Astrocyte (in vitro differentiated cells and primary cell): ENCODE results near the gene ADAMTS19. TPM values are rescaled to one million over a fixed set of nuclear protein-coding genes. Genes with fewer than 3 reads are reported as not detected.
"Not testable (repeated sequence)": the region's sequence is repeated elsewhere in the genome, so short reads cannot be mapped to it uniquely, and the experiment has no call there.

Experiments used
- DNase-seq: peaks from one replicate; pipeline ENCODE4 v3.0.0-alpha.2; 2010; ENCODE audit warnings: low read depth
- FAIRE-seq: peaks from 2 replicates; lab custom pipeline; 2011; peaks lifted over from hg19 to GRCh38; lab: Jason Lieb, UNC
- H2AFZ ChIP-seq: 2 replicates; pipeline ENCODE4 v1.6.0; 2012; ENCODE audit warnings: low read depth, low read length, inconsistent platforms
- H3K27ac ChIP-seq: 2 replicates; pipeline ENCODE4 v1.5.1; 2011; ENCODE audit warnings: low read depth, low read length, inconsistent platforms
- H3K27me3 ChIP-seq: 2 replicates; pipeline ENCODE4 v1.6.0; 2011; ENCODE audit warnings: low read length, inconsistent platforms; ENCODE audit not compliant: insufficient read depth
- H3K36me3 ChIP-seq: 2 replicates; pipeline ENCODE4 v1.5.1; 2011; ENCODE audit warnings: low read length, inconsistent platforms; ENCODE audit not compliant: insufficient read depth
- H3K4me1 ChIP-seq: 2 replicates; pipeline ENCODE4 v1.5.1; 2011; ENCODE audit warnings: low read length, inconsistent platforms; ENCODE audit not compliant: insufficient read depth
- H3K4me2 ChIP-seq: 2 replicates; pipeline ENCODE4 v1.6.0; 2012; ENCODE audit warnings: low read length, inconsistent platforms
- H3K4me3 ChIP-seq: 2 replicates; pipeline ENCODE4 v1.5.1; 2011; ENCODE audit warnings: low read depth, mild to moderate bottlenecking, low read length, inconsistent platforms; ENCODE audit not compliant: insufficient read depth
- H3K79me2 ChIP-seq: 2 replicates; pipeline ENCODE4 v1.6.0; 2012; ENCODE audit warnings: mild to moderate bottlenecking, low read length, inconsistent platforms; ENCODE audit not compliant: insufficient read depth
- H3K9ac ChIP-seq: 2 replicates; pipeline ENCODE4 v1.6.0; 2012; ENCODE audit warnings: mild to moderate bottlenecking, low read length, inconsistent platforms
- H3K9me3 ChIP-seq: 2 replicates; pipeline ENCODE4 v1.5.1; 2012; ENCODE audit warnings: low read depth, mild to moderate bottlenecking, low read length, inconsistent platforms; ENCODE audit not compliant: insufficient read depth
- H4K20me1 ChIP-seq: 2 replicates; pipeline ENCODE4 v1.6.0; 2012; ENCODE audit warnings: low read length, inconsistent platforms; ENCODE audit not compliant: insufficient read depth
- H3K27ac Mint-ChIP-seq: one replicate; pipeline ENCODE4 v1.8.0; 2021; ENCODE audit warnings: mild to moderate bottlenecking, mixed read lengths; ENCODE audit not compliant: unreplicated experiment
- H3K27me3 Mint-ChIP-seq: one replicate; pipeline ENCODE4 v1.8.0; 2021; ENCODE audit warnings: low read depth, mixed read lengths; ENCODE audit not compliant: unreplicated experiment
- H3K36me3 Mint-ChIP-seq: one replicate; pipeline ENCODE4 v1.8.0; 2021; ENCODE audit warnings: low read depth, mixed read lengths; ENCODE audit not compliant: unreplicated experiment
- H3K4me1 Mint-ChIP-seq: one replicate; pipeline ENCODE4 v1.8.0; 2021; ENCODE audit warnings: low read depth, mixed read lengths; ENCODE audit not compliant: unreplicated experiment
- H3K4me3 Mint-ChIP-seq: one replicate; pipeline ENCODE4 v1.8.0; 2021; ENCODE audit warnings: mild to moderate bottlenecking, moderate library complexity, mixed read lengths; ENCODE audit not compliant: unreplicated experiment
- H3K9me3 Mint-ChIP-seq: one replicate; pipeline ENCODE4 v1.8.0; 2021; ENCODE audit warnings: mild to moderate bottlenecking, mixed read lengths; ENCODE audit not compliant: unreplicated experiment
- EZH2 ChIP-seq: IDR thresholded peaks from 2 replicates; pipeline ENCODE4 v1.6.1; 2012; ENCODE audit warnings: mild to moderate bottlenecking, low read length, inconsistent platforms; ENCODE audit not compliant: insufficient read depth
- total RNA-seq: library from RNA; stranded (reverse); gene quantifications from 2 replicates; pipeline ENCODE4 v1.2.1, GENCODE V29; 2021
- TF ChIP-seq, protein P1 (sequence below): IDR thresholded peaks from 2 replicates; pipeline ENCODE4 v1.5.1; 2011; ENCODE audit warnings: low read depth, mild to moderate bottlenecking, inconsistent platforms, low read length, moderate library complexity; ENCODE audit not compliant: insufficient read depth

Gene ADAMTS19
- total RNA-seq, 1 donor from 2014 or later: 0.61 TPM

GRCh38 chr5:129569295-129569694 lies 109.2 kb downstream of the ADAMTS19 start:
- DNase-seq (peak; percentile 8), FAIRE-seq (no peak)
- no peaks in the 10 kb centered on the region for H4K20me1 ChIP-seq
- no peaks in the 10 kb centered on the region for H3K4me1 Mint-ChIP-seq
- no peaks in the 10 kb centered on the region for H3K9me3 ChIP-seq
- H3K9me3 Mint-ChIP-seq: no peaks in the 10 kb centered on the region
- H3K27me3 Mint-ChIP-seq: no peaks in the 10 kb centered on the region
- H3K27me3 ChIP-seq: no peaks in the 10 kb centered on the region
- H3K36me3 ChIP-seq: no peaks in the 10 kb centered on the region
- no peaks in the 10 kb centered on the region for H3K79me2 ChIP-seq
- H3K4me3 Mint-ChIP-seq: no peak overlapping the region
- no peaks in the 10 kb centered on the region for H3K36me3 Mint-ChIP-seq
- TF ChIP-seq, protein P1, sequence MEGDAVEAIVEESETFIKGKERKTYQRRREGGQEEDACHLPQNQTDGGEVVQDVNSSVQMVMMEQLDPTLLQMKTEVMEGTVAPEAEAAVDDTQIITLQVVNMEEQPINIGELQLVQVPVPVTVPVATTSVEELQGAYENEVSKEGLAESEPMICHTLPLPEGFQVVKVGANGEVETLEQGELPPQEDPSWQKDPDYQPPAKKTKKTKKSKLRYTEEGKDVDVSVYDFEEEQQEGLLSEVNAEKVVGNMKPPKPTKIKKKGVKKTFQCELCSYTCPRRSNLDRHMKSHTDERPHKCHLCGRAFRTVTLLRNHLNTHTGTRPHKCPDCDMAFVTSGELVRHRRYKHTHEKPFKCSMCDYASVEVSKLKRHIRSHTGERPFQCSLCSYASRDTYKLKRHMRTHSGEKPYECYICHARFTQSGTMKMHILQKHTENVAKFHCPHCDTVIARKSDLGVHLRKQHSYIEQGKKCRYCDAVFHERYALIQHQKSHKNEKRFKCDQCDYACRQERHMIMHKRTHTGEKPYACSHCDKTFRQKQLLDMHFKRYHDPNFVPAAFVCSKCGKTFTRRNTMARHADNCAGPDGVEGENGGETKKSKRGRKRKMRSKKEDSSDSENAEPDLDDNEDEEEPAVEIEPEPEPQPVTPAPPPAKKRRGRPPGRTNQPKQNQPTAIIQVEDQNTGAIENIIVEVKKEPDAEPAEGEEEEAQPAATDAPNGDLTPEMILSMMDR: no peak
- no peak for TF ChIP-seq EZH2
- H3K4me1 ChIP-seq: no peaks in the 10 kb centered on the region
- no peak overlapping the region for H2AFZ ChIP-seq
- H3K9ac ChIP-seq: no peak overlapping the region
- H3K4me2 ChIP-seq: no peak overlapping the region
- H3K27ac Mint-ChIP-seq: no peak overlapping the region
- no peak overlapping the region for H3K27ac ChIP-seq
- no peak overlapping the region for H3K4me3 ChIP-seq

DNA sequence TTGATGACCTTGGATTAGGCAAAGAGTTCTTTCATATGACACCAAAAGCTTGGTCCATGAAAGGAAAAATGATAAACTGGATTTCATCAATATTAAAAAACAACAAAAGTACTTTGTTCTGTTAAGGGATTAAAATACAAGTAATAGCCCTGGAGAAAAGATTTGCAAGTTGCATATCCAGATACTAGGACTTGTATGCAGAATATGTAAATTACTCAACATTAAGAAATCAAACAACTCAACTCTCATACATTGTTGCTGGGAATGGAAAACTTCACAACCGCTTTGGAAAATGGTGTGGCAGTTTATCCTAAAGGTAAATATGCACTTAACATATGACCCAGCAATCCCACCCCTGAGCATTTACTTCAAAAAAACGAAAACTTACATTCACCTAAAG lies 112.0 kb downstream of the ADAMTS19 start:
- no peaks in the 10 kb centered on the region for H3K4me1 ChIP-seq
- Mint-ChIP-seq H3K27me3 (no peaks in the 10 kb centered on the region), H3K9me3 (no peaks in the 10 kb centered on the region), H3K4me3 (no peak overlapping the region), H3K27ac (no peak overlapping the region), H3K4me1 (no peaks in the 10 kb centered on the region), H3K36me3 (no peaks in the 10 kb centered on the region)
- TF ChIP-seq, protein P1: no peak
- no peak for TF ChIP-seq EZH2
- no peak for DNase-seq
- no peaks in the 10 kb centered on the region for H3K9me3 ChIP-seq
- no peak overlapping the region for H3K4me2 ChIP-seq
- H4K20me1 ChIP-seq: no peaks in the 10 kb centered on the region
- no peak overlapping the region for H3K4me3 ChIP-seq
- H3K27me3 ChIP-seq: no peaks in the 10 kb centered on the region
- no peak overlapping the region for H2AFZ ChIP-seq
- H3K36me3 ChIP-seq: no peaks in the 10 kb centered on the region
- H3K9ac ChIP-seq: no peak overlapping the region
- FAIRE-seq: no peak
- no peak overlapping the region for H3K27ac ChIP-seq
- H3K79me2 ChIP-seq: no peaks in the 10 kb centered on the region

- not testable (repeated sequence) for H2AFZ ChIP-seq, H3K27me3 Mint-ChIP-seq, H3K4me1 ChIP-seq, H3K27ac Mint-ChIP-seq, H3K9me3 ChIP-seq, H3K36me3 Mint-ChIP-seq, H3K79me2 ChIP-seq, FAIRE-seq, DNase-seq, H3K4me3 Mint-ChIP-seq, H3K27me3 ChIP-seq, H3K9me3 Mint-ChIP-seq, H3K4me3 ChIP-seq, H3K27ac ChIP-seq, H4K20me1 ChIP-seq, H3K4me2 ChIP-seq, H3K36me3 ChIP-seq, H3K9ac ChIP-seq, H3K4me1 Mint-ChIP-seq
These were observed 124.4 kb downstream of the ADAMTS19 start for GRCh38 chr5:129584496-129584895.
